HG03108 (cell line): Measurements from ENCODE around the gene GJA10.

Source experiments
- ATAC-seq: cut with Tn5 transposase; IDR thresholded peaks from one replicate; pipeline ENCODE4 v1.9.1; 2021; ENCODE audit warnings: moderate library complexity; ENCODE audit not compliant: unreplicated experiment

The GJA10 gene

GRCh38 chr6:89942601-89943000 is 48.3 kb downstream of the GJA10 start:
- no peak for ATAC-seq

- no peak for ATAC-seq
These were observed 50.0 kb downstream of the GJA10 start for GRCh38 chr6:89944181-89944755.

GRCh38 chr6:89944826-89945407 is 50.6 kb downstream of the GJA10 start:
- no peak for ATAC-seq
